OCI-M1 (cell line): ENCODE measurements around the gene UPF3A.
"Not testable (repeated sequence)": the region's sequence is repeated elsewhere in the genome, so short reads cannot be mapped to it uniquely, and the experiment has no call there.

ENCODE experiments used
- DNase-seq: peaks from one replicate; lab custom pipeline; 2025; lab: John Stamatoyannopoulos, UW

Gene UPF3A

GRCh38 chr13:114264313-114264712, 17.1 kb upstream of the UPF3A start:
- DNase-seq, result not testable (repeated sequence)

DNA sequence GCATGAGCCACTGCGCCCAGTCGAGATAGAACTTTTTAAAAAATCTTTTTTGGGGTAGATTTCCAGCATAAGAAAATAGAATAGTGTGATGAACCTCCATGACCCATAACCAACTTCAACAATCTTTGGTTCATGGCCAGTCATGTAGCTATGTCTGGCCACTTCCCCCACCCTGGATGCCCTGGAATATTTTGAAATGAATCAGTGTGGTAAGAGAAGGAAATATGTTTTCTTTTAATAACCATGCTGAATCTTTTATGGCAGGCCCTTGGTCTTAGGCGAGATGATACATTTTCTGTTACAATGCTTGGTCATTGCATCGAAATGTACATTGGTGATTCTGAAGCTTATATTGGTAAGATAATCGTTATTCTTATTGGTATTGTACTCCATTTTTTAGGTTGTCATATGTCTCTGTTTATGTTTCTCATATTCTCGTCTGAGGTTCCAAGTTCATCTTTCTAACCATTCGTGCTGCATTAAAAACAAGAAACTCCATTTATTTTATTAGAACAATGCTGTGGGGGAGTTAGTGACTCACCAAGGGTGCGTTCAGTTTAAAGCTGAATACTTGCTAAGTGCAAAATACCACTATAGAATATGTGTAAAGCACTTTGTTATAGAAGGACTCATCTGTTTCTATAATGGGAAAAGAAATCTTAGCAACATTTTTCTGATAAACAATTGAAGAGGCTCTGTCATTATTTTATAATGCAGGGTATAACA, 16.4 kb upstream of the UPF3A start:
- DNase-seq, result no peak

DNA sequence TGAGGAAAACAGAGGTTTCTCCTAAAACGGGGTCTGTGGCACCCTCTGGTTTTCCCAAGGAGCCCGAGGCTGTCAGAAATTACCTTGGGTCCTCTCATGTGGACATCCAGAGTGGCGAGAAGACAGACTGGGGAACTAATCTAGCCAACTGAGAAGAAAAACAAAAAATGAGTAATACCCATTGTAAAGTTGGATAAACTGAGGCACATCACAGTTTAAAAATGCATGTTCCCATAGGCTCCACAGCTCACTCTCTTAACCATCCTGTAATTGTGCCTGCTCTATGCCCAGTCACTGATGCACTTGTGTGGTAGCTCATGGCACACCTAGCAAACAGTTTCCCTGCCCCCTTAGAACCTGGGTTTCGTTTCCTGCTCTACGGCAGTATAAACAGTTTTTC, 15.2 kb upstream of the UPF3A start:
- no peak for DNase-seq

- no peak for DNase-seq
Measured at GRCh38 chr13:114268344-114269280, 12.8 kb upstream of the UPF3A start.

DNA sequence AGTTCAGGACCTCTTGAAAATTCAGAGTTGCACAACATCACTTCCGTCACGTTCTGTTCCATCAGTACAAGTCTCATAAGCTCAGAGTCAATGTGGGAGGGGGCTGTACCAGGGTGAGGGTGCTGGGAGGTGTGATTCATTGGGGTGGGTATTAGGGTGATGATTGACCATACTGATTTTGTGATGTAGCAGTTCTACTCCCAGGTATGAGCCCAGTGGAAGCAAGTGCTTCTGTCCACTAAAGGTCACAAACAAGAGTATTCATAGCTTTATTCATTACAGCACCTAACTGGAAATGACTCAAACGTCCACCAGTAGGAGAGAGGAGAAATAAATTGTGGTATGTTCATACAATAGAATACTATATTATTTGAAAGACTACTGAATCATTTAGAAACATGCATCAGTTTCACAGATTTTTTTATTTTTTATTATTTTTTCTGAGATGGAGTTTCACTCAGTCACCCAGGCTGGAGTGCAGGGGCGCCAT, 12.1 kb upstream of the UPF3A start:
- DNase-seq, result no peak

GRCh38 chr13:114272977-114273376, 8.4 kb upstream of the UPF3A start:
- no peak for DNase-seq

GRCh38 chr13:114275304-114275703, 6.1 kb upstream of the UPF3A start:
- DNase-seq, result peak; percentile 23

- peak; percentile 64 for DNase-seq
Measured at GRCh38 chr13:114279146-114279545, 2.3 kb upstream of the UPF3A start.

GRCh38 chr13:114279758-114280355, 1.5 kb upstream of the UPF3A start:
- peak; percentile 64 for DNase-seq

DNA sequence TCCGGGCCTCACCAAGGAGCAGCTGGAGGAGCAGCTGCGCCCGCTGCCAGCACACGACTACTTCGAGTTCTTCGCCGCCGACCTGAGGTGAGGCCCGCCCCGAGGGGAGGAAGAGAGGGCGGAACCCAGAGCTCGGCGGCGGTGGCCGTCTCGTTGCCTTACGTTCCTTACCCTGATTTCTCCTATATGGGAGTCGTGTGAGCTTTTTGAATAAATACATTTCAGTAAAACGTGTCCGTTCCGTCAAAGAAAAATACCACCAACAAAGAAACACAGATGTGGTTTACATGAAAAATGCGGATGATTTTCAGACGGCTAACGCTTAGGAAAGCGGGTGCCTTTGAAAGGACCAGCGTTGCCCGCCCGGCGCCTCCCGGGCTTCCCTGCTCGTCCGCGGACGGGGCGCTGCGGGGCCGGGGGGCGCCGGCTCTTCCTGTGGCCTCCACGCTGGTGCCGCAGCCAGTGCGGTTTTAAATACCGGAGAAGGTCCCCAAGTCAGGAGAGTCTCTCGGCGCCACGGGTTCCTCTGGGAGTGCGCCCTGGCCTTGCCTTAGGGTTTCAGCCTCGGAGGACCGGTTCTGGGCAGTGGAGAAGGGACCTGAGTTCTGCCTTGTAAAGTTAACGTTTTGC, 755 bp downstream of the UPF3A start:
- DNase-seq, result peak; percentile 89

DNA sequence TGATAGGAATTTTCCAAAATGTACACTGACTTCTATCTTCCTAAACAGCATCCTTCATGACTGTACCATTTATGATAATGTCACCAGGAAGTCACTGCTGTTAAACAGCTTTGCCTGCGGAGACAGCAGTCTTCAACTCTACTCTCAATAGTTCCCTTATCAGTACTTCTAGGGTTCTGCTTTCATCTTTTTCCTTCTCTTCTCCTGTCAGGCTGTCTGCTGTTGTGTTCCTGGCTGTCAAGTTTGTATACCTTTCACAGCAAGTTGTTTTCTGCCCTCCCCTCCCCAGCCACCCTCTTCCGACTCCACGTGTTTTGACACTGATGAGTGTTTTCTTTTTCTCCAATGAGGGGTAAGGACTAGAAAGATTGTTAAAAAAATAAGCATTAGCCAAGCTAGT, 2.2 kb downstream of the UPF3A start:
- peak; percentile 30 for DNase-seq

- DNase-seq, result no peak
Measured at GRCh38 chr13:114284680-114285079, 3.3 kb downstream of the UPF3A start.

DNA sequence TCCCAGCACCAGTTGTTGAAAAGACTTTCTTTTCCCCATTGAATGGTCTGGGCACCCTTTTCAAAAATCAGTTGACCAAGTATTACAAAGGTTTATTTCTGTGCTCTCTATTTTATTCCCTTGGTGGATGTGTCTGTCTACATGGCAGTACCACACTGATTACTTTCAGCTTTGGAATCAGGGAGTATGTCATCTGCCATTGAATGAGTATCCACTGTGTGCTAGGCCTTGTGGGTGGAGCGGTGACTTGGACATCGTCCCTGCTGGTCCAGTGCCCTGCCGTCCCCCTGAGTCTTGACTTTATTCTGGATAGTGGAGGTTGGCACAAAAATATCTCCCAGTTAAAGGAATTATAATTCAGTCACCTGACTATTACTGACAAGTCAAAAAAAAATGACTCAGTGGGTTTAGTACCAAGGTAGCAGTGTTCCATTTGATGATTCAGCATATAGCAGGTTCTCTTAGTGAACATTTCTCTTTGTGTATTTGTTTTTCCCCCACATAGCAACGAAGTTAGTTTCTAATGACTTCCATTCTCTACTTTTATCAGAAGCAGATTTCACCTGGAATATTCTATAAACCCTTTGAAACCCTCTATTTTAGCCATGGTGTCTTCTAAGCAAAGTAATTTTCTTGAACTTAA, 3.9 kb downstream of the UPF3A start:
- DNase-seq, result no peak

GRCh38 chr13:114286808-114287207, 5.4 kb downstream of the UPF3A start:
- no peak for DNase-seq

- no peak for DNase-seq
Measured at GRCh38 chr13:114288157-114288591, 6.8 kb downstream of the UPF3A start.

- DNase-seq, result no peak
Measured at GRCh38 chr13:114296448-114296847, 15.0 kb downstream of the UPF3A start.

DNA sequence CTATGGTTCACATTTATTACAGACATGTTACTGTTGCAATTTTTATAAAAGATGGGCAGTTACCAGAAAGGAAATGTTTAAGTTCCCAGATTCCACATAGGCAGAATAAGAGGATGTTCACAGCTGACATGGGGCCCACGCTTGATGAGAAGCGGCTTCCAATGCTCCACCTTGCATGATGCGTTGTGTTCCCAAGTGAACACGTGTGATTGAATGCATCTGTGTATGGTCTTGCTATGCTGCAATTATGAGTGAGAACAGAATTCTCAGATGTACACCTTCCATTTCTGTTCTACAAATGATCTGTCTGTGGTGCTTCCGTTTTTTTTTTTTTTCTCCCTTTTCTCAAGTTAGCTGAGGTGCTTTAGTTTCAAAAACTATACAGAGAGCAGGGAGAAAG, 15.5 kb downstream of the UPF3A start:
- no peak for DNase-seq

- DNase-seq, result no peak
Measured at GRCh38 chr13:114298866-114299265, 17.5 kb downstream of the UPF3A start.

GRCh38 chr13:114299604-114300305, 18.4 kb downstream of the UPF3A start:
- DNase-seq, result no peak

DNA sequence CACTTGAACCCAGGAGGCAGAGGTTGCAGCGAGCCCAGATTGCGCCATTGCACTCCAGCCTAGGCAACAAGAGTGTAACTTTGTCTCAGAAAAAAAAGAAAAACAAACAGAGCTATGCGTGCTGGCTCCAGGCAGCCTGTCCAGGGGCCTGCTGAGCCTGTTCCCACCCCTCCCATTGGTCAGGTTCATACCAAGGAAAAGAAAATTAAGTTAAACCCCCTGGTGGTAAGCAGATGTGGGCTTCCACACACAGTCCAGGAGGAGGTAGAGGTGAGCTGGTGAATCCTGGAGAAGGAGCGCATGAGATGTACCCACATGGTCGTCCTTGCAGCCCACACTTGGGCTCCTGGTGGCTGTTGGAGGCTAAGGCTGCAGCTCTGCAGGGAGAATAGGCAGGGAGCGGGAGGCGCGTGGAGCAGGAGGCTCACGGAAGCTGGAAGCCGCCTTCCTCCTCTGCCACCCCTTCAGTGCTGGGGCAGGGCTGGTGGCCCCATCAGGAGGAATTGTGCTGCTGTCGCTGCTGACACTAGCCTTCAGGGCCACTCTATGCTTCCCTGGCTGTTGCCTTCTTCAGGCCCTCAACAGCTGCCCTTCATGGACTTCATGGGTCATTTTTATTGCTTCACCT, 22.4 kb downstream of the UPF3A start:
- no peak for DNase-seq
